ENCODE results near the gene C1orf35.

C1orf35 gene

GRCh38 chr1:228094432-228095016, 8.6 kb downstream of the C1orf35 start:
- DNase-seq (ENCODE audit: low read depth), result no peak

GRCh38 chr1:228093050-228093906, 9.8 kb downstream of the C1orf35 start:
- DNase-seq (ENCODE audit: low read depth), result no peak

- no peak for DNase-seq (ENCODE audit: low read depth)
These were observed 10.6 kb downstream of the C1orf35 start for GRCh38 chr1:228092342-228093049.

- no peak for DNase-seq (ENCODE audit: low read depth)
These were observed 12.0 kb downstream of the C1orf35 start for GRCh38 chr1:228091084-228091483.

- DNase-seq (ENCODE audit: low read depth), result no peak
These were observed 12.5 kb downstream of the C1orf35 start for GRCh38 chr1:228090613-228091081.

GRCh38 chr1:228089519-228090380, 13.4 kb downstream of the C1orf35 start:
- no peak for DNase-seq (ENCODE audit: low read depth)

- DNase-seq (ENCODE audit: low read depth), result no peak
These were observed 14.3 kb downstream of the C1orf35 start for GRCh38 chr1:228088586-228089498.

- no peak for DNase-seq (ENCODE audit: low read depth)
These were observed 15.3 kb downstream of the C1orf35 start for GRCh38 chr1:228087771-228088251.

GRCh38 chr1:228085287-228085951, 17.7 kb downstream of the C1orf35 start:
- DNase-seq (ENCODE audit: low read depth), result no peak

- DNase-seq (ENCODE audit: low read depth), result no peak
These were observed 18.3 kb downstream of the C1orf35 start for GRCh38 chr1:228084797-228085196.

- DNase-seq (ENCODE audit: low read depth), result no peak
These were observed 18.8 kb downstream of the C1orf35 start for GRCh38 chr1:228084325-228084724.

GRCh38 chr1:228083871-228084278, 19.2 kb downstream of the C1orf35 start:
- DNase-seq (ENCODE audit: low read depth), result no peak

GRCh38 chr1:228082918-228083870, 19.9 kb downstream of the C1orf35 start:
- DNase-seq (ENCODE audit: low read depth), result peak; percentile 32

GRCh38 chr1:228082214-228082917, 20.8 kb downstream of the C1orf35 start, which contains the start of gene ARF1:
Gene ARF1 (plus strand): TSS chr1:228082708. CDS start chr1:228097115, 14,407 bp downstream.
- DNase-seq (ENCODE audit: low read depth), result peak; percentile 96

GRCh38 chr1:228081578-228082213, 21.4 kb downstream of the C1orf35 start:
- DNase-seq (ENCODE audit: low read depth), result no peak

GRCh38 chr1:228081144-228081543, 22.0 kb downstream of the C1orf35 start:
- no peak for DNase-seq (ENCODE audit: low read depth)

GRCh38 chr1:228079601-228080263, 23.4 kb downstream of the C1orf35 start:
- DNase-seq (ENCODE audit: low read depth), result no peak

Data from activated T-helper 1 cell treated with Interleukin-2 at 50 U/mL for 16 hours (primary cell).